Sigmoid colon (tissue), 7 donors: ENCODE measurements around the gene MOAP1. TPM values are rescaled to one million over a fixed set of nuclear protein-coding genes. Genes with fewer than 3 reads are reported as not detected.

ENCODE experiments used
- DNase-seq: peaks from one replicate; pipeline ENCODE4 v3.0.0-alpha.2; 2019
- H3K27ac ChIP-seq, 4 donors: fragments of 200-600 bp; sonication (generic); one replicate each; pipeline ENCODE4 v1.5.1; 2016 to 2019; ENCODE audit warnings: mild to moderate bottlenecking in 1 of 4
- H3K27me3 ChIP-seq, 3 donors: fragments of 200-600 bp; sonication (generic); one replicate each; pipeline ENCODE4 v1.5.1; 2019; ENCODE audit warnings: mild to moderate bottlenecking in 1 of 3
- H3K36me3 ChIP-seq, 4 donors: fragments of 200-600 bp; sonication (generic); one replicate each; pipeline ENCODE4 v1.5.1; 2016 to 2019
- H3K4me1 ChIP-seq, 4 donors: fragments of 200-600 bp; sonication (generic); one replicate each; pipeline ENCODE4 v1.5.1; 2017 to 2019
- H3K4me3 ChIP-seq, 4 donors: fragments of 200-600 bp; sonication (generic); one replicate each; pipeline ENCODE4 v1.5.1; 2017 to 2019; ENCODE audit warnings: mild to moderate bottlenecking in 2 of 4, moderate library complexity in 1 of 4
- H3K9me3 ChIP-seq, 4 donors: fragments of 200-600 bp in 3 of 4; sonication (generic) in 3 of 4; one replicate each; pipeline versions ENCODE4 v1.5.1 to v1.6.1; 2013 to 2019
- EP300 ChIP-seq, 4 donors: sonication (generic); formaldehyde crosslinking; IDR thresholded peaks; one replicate each; pipeline ENCODE4 v1.6.1; 2017; ENCODE audit warnings: antibody characterized with exemption in 4 of 4
- POLR2A ChIP-seq, 2 donors: fragments of 450-650 bp; IDR thresholded peaks; one replicate each; pipeline ENCODE4 v1.6.1; 2016; ENCODE audit warnings: antibody characterized with exemption in 2 of 2, mild to moderate bottlenecking in 2 of 2, moderate library complexity in 2 of 2
- POLR2AphosphoS5 ChIP-seq, 4 donors: sonication (generic); formaldehyde crosslinking; IDR thresholded peaks; one replicate each; pipeline ENCODE4 v1.6.1; 2017; ENCODE audit warnings: antibody characterized with exemption in 4 of 4
- WGBS, 2 donors: extraction: QIAGEN DNeasy Blood & Tissue Kit; methylation state at CpG; one replicate each; pipeline ENCODE4 v1.1.7; 2013; 5-methylcytosine and 5-hydroxymethylcytosine counted together
- intact Hi-C: fragments of 100-400 bp; cut with DNase I; formaldehyde crosslinking; loops from one replicate; pipeline ENCODE4 v1.15.1; 2023
- polyA plus RNA-seq, 3 donors: library from polyadenylated mRNA; stranded (reverse); fragments of 200-250 nt; gene quantifications; one replicate each; pipeline ENCODE4 v1.2.3, GENCODE V29; 2013
- total RNA-seq, 4 donors: library from RNA; depleted of rRNA; stranded (reverse); fragments of >200 nt; gene quantifications; one replicate each; pipeline ENCODE4 v1.1.0, GENCODE V29; 2016
- TF ChIP-seq, protein P1 (sequence below), 4 experiments: fragments of 450-650 bp in 3 of 4; fragments of 200-600 bp in 1 of 4; IDR thresholded peaks; one replicate each; pipeline ENCODE4 v1.5.1; 2016 to 2019; ENCODE audit warnings: antibody characterized with exemption in 4 of 4, mild to moderate bottlenecking in 3 of 4, moderate library complexity in 2 of 4
- donor health status: healthy with polysubstance abuse.
- donor health status: Bipolar disorder and iron deficiency.
- donor health status: healthy.

Gene MOAP1
- total and polyA plus RNA-seq, 7 donors: 19.7 to 65.3 (median 31.3) TPM

DNA sequence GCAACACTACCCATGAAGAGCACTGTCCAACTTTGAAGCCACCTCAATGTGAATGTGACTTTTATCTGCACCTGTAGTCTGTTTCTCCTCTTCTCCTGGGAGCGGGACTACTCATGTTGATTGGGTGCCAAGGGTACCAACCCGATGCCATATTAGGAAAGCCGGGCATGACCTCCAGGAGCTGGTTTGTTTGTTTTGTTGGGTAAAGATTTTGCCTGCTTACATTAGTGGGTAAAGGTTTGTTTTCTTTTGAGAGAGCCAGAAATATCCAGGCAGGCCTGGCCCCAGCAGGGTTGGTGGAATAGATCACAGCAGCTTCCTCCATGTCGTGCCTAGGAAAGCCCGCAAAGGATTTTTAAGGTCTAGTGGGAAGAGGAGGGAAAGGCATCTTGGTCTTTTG, 49.3 kb downstream of the MOAP1 start:
- intact Hi-C loops: no loop called here
- H3K27me3 ChIP-seq: no peaks in the 10 kb centered on the region
- DNase-seq: no peak
- peaks cover 0 to 6% (median 0%) of the 10 kb centered on the region in 4 donors for H3K4me1 ChIP-seq
- H3K4me3 ChIP-seq: no peak overlapping the region
- H3K9me3 ChIP-seq: no peaks in the 10 kb centered on the region
- WGBS, 2 donors: 19 to 75% methylated on average over 5 of the region's 5 CpGs
- TF ChIP-seq POLR2A (IDR thresholded peaks at IDR 0.05): no peak
- TF ChIP-seq POLR2AphosphoS5 (IDR thresholded peaks at IDR 0.05): no peak
- TF ChIP-seq, protein P1, sequence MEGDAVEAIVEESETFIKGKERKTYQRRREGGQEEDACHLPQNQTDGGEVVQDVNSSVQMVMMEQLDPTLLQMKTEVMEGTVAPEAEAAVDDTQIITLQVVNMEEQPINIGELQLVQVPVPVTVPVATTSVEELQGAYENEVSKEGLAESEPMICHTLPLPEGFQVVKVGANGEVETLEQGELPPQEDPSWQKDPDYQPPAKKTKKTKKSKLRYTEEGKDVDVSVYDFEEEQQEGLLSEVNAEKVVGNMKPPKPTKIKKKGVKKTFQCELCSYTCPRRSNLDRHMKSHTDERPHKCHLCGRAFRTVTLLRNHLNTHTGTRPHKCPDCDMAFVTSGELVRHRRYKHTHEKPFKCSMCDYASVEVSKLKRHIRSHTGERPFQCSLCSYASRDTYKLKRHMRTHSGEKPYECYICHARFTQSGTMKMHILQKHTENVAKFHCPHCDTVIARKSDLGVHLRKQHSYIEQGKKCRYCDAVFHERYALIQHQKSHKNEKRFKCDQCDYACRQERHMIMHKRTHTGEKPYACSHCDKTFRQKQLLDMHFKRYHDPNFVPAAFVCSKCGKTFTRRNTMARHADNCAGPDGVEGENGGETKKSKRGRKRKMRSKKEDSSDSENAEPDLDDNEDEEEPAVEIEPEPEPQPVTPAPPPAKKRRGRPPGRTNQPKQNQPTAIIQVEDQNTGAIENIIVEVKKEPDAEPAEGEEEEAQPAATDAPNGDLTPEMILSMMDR (IDR thresholded peaks at IDR 0.05): peak in 1 of 4 experiments; percentile 6
- no peak overlapping the region for H3K27ac ChIP-seq
- no peaks in the 10 kb centered on the region for H3K36me3 ChIP-seq

DNA sequence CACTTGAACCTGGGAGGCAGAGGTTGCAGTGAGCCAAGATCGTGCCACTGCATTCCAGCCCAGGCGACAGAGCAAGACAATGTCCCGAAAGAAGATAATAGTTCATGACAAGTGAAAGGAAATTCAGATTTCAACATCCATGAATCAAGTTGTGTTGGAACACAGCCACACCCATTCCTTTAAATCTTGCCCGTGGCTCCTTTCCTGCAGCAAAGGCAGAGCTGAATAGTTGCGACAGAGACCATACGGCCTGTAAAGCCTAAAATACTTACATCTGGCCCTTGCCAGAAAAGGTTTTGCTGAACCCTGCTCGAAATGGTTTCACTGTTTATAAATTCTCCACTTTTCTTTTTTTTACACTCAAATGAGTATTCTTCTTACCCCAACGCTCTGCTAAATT, 51.2 kb downstream of the MOAP1 start:
- no peak overlapping the region for H3K4me3 ChIP-seq
- DNase-seq: peak; percentile 81
- H3K27ac ChIP-seq: peak overlapping the region; percentile 51 to 66 (median 62)
- H3K36me3 ChIP-seq: no peaks in the 10 kb centered on the region
- H3K4me1 ChIP-seq: peaks cover 0 to 6% (median 0%) of the 10 kb centered on the region in 4 donors
- no peaks in the 10 kb centered on the region for H3K9me3 ChIP-seq
- intact Hi-C loops: loop anchor here (2.0 kb wide), 1 partner anchor 19 kb away; the partner anchor contains the start of gene ITPK1
- TF ChIP-seq POLR2AphosphoS5 (IDR thresholded peaks at IDR 0.05) (peak; percentile 10 to 43 (median 26)), EP300 (IDR thresholded peaks at IDR 0.05) (no peak), POLR2A (IDR thresholded peaks at IDR 0.05) (no peak)
- TF ChIP-seq, protein P1 (IDR thresholded peaks at IDR 0.05): no peak
- WGBS, 2 donors: 71 to 77% methylated on average over 8 of the region's 8 CpGs
- H3K27me3 ChIP-seq: no peaks in the 10 kb centered on the region

DNA sequence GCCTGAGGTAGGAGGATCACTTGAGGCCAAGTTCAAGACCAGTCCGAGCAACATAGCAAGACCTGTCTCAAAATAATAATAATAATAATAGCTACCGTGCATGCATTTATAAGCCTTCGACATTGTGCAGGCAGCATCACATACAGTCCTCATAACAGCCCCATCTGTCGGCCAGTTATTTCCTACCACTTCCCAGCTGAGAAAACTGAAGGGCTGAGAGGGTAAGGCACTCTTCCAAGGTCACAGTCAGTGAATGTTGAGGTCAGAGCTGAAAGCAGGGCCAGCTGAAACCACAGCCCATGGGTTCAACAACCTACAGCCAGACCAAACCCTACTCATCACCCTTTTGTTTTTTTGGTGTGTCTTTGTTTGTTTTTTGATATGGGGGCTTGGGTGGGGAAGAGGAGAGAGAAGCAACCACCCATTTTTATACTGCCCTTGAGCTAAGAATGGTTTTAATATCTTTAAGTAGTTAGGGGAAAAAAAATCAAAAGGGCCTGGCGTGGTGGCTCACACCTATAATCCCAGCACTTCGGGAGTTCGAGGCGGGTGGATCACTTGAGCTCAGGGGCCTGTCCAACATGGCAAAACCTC, 52.1 kb downstream of the MOAP1 start:
- peak overlapping the region in 3 of 4 donors; percentile 59 to 66 (median 64) for H3K27ac ChIP-seq
- TF ChIP-seq EP300 (IDR thresholded peaks at IDR 0.05) (no peak), POLR2AphosphoS5 (IDR thresholded peaks at IDR 0.05) (no peak), POLR2A (IDR thresholded peaks at IDR 0.05) (no peak)
- TF ChIP-seq, protein P1 (IDR thresholded peaks at IDR 0.05): peak in 2 of 4 experiments; percentile 24 to 34
- 58 to 67% methylated on average over 8 of the region's 8 CpGs for WGBS, 2 donors

More for the DNA sequence above, 52.1 kb downstream of the MOAP1 start:
- H3K27me3 ChIP-seq: no peaks in the 10 kb centered on the region
- DNase-seq: no peak
- no peaks in the 10 kb centered on the region for H3K4me1 ChIP-seq
- no peak overlapping the region for H3K4me3 ChIP-seq
- no peaks in the 10 kb centered on the region for H3K9me3 ChIP-seq
- H3K36me3 ChIP-seq: no peaks in the 10 kb centered on the region
- intact Hi-C loops: loop anchor here (2.0 kb wide), 1 partner anchor 18 kb away; the partner anchor contains the start of gene ITPK1

Other genes starting within 250 kb of the MOAP1 start
- gene ITPK1, start 69.0 kb downstream of the MOAP1 start, total RNA-seq: 10 to 100 TPM; 39.8 to 68.8 (median 54.3) TPM
- 10 to 100 TPM; 55.3 to 75.4 (median 71.2) TPM for gene ITPK1, start 69.0 kb downstream of the MOAP1 start, polyA plus RNA-seq
- 10 to 100 TPM in 3 of 4 donors, 1 to 10 TPM in 1; 10.0 to 16.9 (median 11.6) TPM for gene LYSET, start 420 bp upstream of the MOAP1 start, total RNA-seq
- gene LYSET, start 420 bp upstream of the MOAP1 start, polyA plus RNA-seq: 10 to 100 TPM; 27.5 to 58.3 (median 57.6) TPM
- 10 to 100 TPM in 3 of 4 donors, 1 to 10 TPM in 1; 8.6 to 20.2 (median 11.8) TPM for gene GON7, start 22.2 kb upstream of the MOAP1 start, total RNA-seq
- gene GON7, start 22.2 kb upstream of the MOAP1 start, polyA plus RNA-seq: 10 to 100 TPM; 29.2 to 80.7 (median 51.7) TPM
- 10 to 100 TPM; 15.5 to 32.1 (median 27.2) TPM for gene UBR7, start 22.4 kb upstream of the MOAP1 start, total RNA-seq
- 10 to 100 TPM; 17.3 to 25.4 (median 19.8) TPM for gene UBR7, start 22.4 kb upstream of the MOAP1 start, polyA plus RNA-seq
- gene BTBD7, start 148.1 kb upstream of the MOAP1 start, total RNA-seq: 10 to 100 TPM; 30.3 to 50.7 (median 43.3) TPM
- gene BTBD7, start 148.1 kb upstream of the MOAP1 start, polyA plus RNA-seq: 10 to 100 TPM in 2 of 3 donors, 1 to 10 TPM in 1; 7.8 to 12.0 (median 11.1) TPM
- not detected for gene COX8C, start 162.3 kb upstream of the MOAP1 start, total RNA-seq
- gene COX8C, start 162.3 kb upstream of the MOAP1 start, polyA plus RNA-seq: not detected
- 1 to 10 TPM in 2 of 4 donors, under 1 TPM in 2; 0.33 to 1.4 (median 0.96) TPM for gene UNC79, start 246.0 kb upstream of the MOAP1 start, total RNA-seq
- under 1 TPM in 1 of 3 donors, not detected in 2; 0.15 TPM for gene UNC79, start 246.0 kb upstream of the MOAP1 start, polyA plus RNA-seq